Loucy (cell line): Measurements from ENCODE around the gene GHRHR.

ENCODE experiments used
- H2AFZ ChIP-seq: fragments of 200-600 bp; sonication (generic); 2 replicates; pipeline ENCODE4 v1.6.0; 2016; ENCODE audit warnings: antibody characterized with exemption, mild to moderate bottlenecking, low read length, moderate library complexity
- H3F3A ChIP-seq: fragments of 200-600 bp; 2 replicates; pipeline ENCODE4 v1.6.0; 2016; ENCODE audit warnings: antibody characterized with exemption, low read depth, mild to moderate bottlenecking
- H3K27me3 ChIP-seq: fragments of 200-600 bp; sonication (generic); 2 replicates; pipeline ENCODE4 v1.6.1; 2014; ENCODE audit warnings: low read length, mild to moderate bottlenecking; ENCODE audit not compliant: insufficient read depth, poor library complexity, severe bottlenecking
- H3K36me3 ChIP-seq: fragments of 200-600 bp; sonication (generic); 2 replicates; pipeline ENCODE4 v1.6.1; 2016; ENCODE audit warnings: low read length; ENCODE audit not compliant: insufficient read depth
- H3K4me1 ChIP-seq: fragments of 200-600 bp; sonication (generic); 2 replicates; pipeline ENCODE4 v1.5.1; 2014; ENCODE audit warnings: low read length, mild to moderate bottlenecking; ENCODE audit not compliant: insufficient read depth, poor library complexity, severe bottlenecking
- H3K4me2 ChIP-seq: fragments of 200-600 bp; sonication (generic); 2 replicates; pipeline ENCODE4 v1.6.0; 2014; ENCODE audit warnings: antibody characterized with exemption, low read length, low read depth, mild to moderate bottlenecking; ENCODE audit not compliant: poor library complexity, severe bottlenecking
- H3K4me3 ChIP-seq: fragments of 200-600 bp; sonication (generic); 2 replicates; pipeline ENCODE4 v1.5.1; 2014; ENCODE audit warnings: low read length, mild to moderate bottlenecking, mixed read lengths; ENCODE audit not compliant: poor library complexity, severe bottlenecking
- H3K79me2 ChIP-seq: fragments of 200-600 bp; sonication (generic); 2 replicates; pipeline ENCODE4 v1.6.1; 2014; ENCODE audit warnings: low read length; ENCODE audit not compliant: insufficient read depth
- H3K9ac ChIP-seq: fragments of 200-600 bp; sonication (generic); 2 replicates; pipeline ENCODE4 v1.6.0; 2014; ENCODE audit warnings: mild to moderate bottlenecking, low read depth, low read length, moderate library complexity; ENCODE audit not compliant: poor library complexity, severe bottlenecking
- H3K9me2 ChIP-seq: fragments of 200-600 bp; sonication (generic); replicated peaks from 2 replicates; pipeline ENCODE4 v1.6.1; 2016; ENCODE audit warnings: low read depth, low read length, mixed read lengths
- H3K9me3 ChIP-seq: fragments of 200-600 bp; sonication (generic); 2 replicates; pipeline ENCODE4 v1.6.1; 2014; ENCODE audit warnings: mild to moderate bottlenecking, antibody characterized with exemption, low read length, low read depth; ENCODE audit not compliant: insufficient read depth
- H4K20me1 ChIP-seq: fragments of 200-600 bp; sonication (generic); 2 replicates; pipeline ENCODE4 v1.6.0; 2014; ENCODE audit warnings: antibody characterized with exemption, low read length, mild to moderate bottlenecking; ENCODE audit not compliant: insufficient read depth, poor library complexity, severe bottlenecking
- CTCF ChIP-seq: fragments of 200-600 bp; sonication (generic); conservative IDR thresholded peaks from 2 replicates; pipeline ENCODE4 v1.5.1; 2014; ENCODE audit warnings: mild to moderate bottlenecking, antibody characterized with exemption, low read length
- EZH2phosphoT487 ChIP-seq: fragments of 200-600 bp; IDR thresholded peaks from 2 replicates; pipeline ENCODE4 v1.6.1; 2018; ENCODE audit warnings: antibody characterized with exemption, mild to moderate bottlenecking, moderate library complexity, borderline replicate concordance

GHRHR gene

GRCh38 chr7:30986331-30986730 is 22.6 kb downstream of the GHRHR start:
- no peaks in the 10 kb centered on the region for H3K36me3 ChIP-seq
- no peaks in the 10 kb centered on the region for H4K20me1 ChIP-seq
- no peaks in the 10 kb centered on the region for H3K79me2 ChIP-seq
- H3K4me2 ChIP-seq: no peak overlapping the region
- no peaks in the 10 kb centered on the region for H3K4me1 ChIP-seq
- H3K27me3 ChIP-seq: no peaks in the 10 kb centered on the region
- H2AFZ ChIP-seq: no peak overlapping the region
- no peaks in the 10 kb centered on the region for H3F3A ChIP-seq
- H3K9me3 ChIP-seq: no peaks in the 10 kb centered on the region
- H3K4me3 ChIP-seq: no peak overlapping the region
- no peak overlapping the region for H3K9ac ChIP-seq
- TF ChIP-seq EZH2phosphoT487 (no peak), CTCF (no peak)
- H3K9me2 ChIP-seq: no peaks in the 10 kb centered on the region

GRCh38 chr7:30986738-30987137 is 23.0 kb downstream of the GHRHR start:
- Histone ChIP-seq H3K79me2 (no peaks in the 10 kb centered on the region), H3K9me3 (no peaks in the 10 kb centered on the region), H3K4me1 (no peaks in the 10 kb centered on the region), H2AFZ (no peak overlapping the region), H3K36me3 (no peaks in the 10 kb centered on the region), H4K20me1 (no peaks in the 10 kb centered on the region), H3K27me3 (no peaks in the 10 kb centered on the region), H3K9me2 (no peaks in the 10 kb centered on the region), H3K4me3 (no peak overlapping the region), H3F3A (no peaks in the 10 kb centered on the region), H3K4me2 (no peak overlapping the region), H3K9ac (no peak overlapping the region)
- no peak for TF ChIP-seq CTCF

GRCh38 chr7:30987178-30987577 is 23.4 kb downstream of the GHRHR start:
- Histone ChIP-seq H3K4me3 (no peak overlapping the region), H3K4me1 (no peaks in the 10 kb centered on the region), H3K9me2 (no peaks in the 10 kb centered on the region), H3F3A (no peaks in the 10 kb centered on the region), H3K4me2 (no peak overlapping the region), H2AFZ (no peak overlapping the region), H4K20me1 (no peaks in the 10 kb centered on the region), H3K27me3 (no peaks in the 10 kb centered on the region), H3K36me3 (no peaks in the 10 kb centered on the region), H3K9ac (no peak overlapping the region), H3K9me3 (no peaks in the 10 kb centered on the region), H3K79me2 (no peaks in the 10 kb centered on the region)
- TF ChIP-seq EZH2phosphoT487 (no peak), CTCF (no peak)
